IPS DF 19.7 (cell line): Measurements from ENCODE around the gene AKT3.

Source experiments
- DNase-seq: peaks from one replicate; pipeline ENCODE4 v3.0.0-alpha.2; 2013; ENCODE audit warnings: low read depth, low spot score

AKT3 gene

DNA sequence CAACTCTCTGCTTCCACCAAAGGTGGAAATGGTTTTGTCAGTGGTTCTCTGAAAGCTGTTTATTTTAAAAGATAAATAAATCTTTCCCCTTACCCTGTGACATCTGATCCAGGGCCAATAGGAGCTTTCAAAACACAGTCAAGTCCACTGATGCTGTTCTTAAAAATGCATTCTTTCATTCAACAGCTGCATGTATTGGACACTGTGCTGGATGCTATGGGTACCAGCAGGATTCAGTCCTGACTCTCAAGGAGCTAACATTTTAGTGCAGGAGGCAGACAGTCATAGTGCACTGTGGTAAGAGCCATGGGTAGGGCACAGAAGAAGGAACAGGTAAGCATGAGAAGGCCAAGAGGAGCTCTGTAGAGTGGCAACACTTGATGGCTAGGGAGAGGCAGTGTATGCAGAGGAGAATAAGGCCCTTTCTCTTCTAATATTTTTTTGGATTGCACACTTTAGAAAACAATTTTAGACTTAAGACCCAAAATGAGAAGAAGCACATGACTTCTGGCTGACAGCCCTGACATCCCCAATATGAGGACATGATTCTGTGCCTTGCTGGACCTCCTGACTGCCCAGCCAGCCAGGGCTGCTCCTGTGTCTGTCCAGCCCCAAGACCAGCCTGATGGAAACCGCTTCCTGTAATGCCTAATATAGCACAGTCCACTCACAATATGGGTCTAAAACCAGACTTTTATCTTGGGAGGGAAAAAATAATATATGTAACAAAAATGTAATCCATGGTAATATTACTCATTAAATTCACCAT lies 386.9 kb downstream of the AKT3 start:
- DNase-seq: no peak

- no peak for DNase-seq
Observed at GRCh38 chr1:243461700-243462099, 388.3 kb downstream of the AKT3 start.

DNA sequence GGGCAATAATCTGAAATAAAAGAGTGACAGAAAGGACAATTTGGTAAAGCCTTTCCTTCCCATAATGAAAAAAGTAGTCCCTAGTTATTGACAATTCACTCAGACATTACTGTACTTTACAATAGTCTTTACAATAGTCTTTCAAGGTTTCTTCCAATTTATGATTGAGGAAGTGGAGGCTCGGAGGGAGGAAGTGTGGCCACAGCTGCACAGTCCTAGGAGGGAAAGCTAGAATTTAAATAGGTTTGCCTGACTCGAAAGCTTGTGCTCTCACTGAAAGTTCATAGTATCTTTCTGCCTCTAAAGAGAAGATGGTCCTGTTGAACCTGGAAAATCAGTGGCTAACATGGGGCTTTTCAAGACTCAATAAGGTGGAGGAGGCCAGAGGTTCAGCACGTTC lies 391.0 kb downstream of the AKT3 start:
- no peak for DNase-seq

DNA sequence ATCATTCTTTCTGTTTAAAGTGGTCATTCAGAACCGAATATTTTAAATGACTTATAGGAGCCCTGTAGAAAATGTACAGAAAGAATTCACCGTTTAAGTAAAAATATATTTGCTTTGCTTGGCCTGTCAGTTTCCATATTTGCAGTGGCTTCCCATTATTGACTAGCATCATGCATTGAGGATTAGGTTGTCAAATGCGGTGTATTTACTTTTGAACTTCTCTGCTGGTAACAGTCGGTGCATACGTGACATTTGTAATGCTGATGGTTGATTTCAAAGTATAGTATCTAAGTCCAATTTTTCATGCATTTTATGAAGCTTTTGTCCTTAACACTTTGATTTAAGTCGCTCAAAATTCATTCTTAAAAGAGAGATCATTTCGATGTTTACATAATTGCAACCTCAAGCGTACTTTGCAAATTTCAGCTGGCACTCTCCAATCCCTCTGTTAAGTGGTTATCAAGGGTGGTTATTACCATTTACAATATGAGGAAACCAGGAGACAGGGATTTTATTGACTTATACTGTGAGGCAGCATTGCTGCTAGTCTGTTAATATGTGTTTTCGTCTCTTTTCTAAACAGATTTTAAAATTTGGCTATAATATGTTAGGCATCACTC lies 392.6 kb downstream of the AKT3 start:
- no peak for DNase-seq

DNA sequence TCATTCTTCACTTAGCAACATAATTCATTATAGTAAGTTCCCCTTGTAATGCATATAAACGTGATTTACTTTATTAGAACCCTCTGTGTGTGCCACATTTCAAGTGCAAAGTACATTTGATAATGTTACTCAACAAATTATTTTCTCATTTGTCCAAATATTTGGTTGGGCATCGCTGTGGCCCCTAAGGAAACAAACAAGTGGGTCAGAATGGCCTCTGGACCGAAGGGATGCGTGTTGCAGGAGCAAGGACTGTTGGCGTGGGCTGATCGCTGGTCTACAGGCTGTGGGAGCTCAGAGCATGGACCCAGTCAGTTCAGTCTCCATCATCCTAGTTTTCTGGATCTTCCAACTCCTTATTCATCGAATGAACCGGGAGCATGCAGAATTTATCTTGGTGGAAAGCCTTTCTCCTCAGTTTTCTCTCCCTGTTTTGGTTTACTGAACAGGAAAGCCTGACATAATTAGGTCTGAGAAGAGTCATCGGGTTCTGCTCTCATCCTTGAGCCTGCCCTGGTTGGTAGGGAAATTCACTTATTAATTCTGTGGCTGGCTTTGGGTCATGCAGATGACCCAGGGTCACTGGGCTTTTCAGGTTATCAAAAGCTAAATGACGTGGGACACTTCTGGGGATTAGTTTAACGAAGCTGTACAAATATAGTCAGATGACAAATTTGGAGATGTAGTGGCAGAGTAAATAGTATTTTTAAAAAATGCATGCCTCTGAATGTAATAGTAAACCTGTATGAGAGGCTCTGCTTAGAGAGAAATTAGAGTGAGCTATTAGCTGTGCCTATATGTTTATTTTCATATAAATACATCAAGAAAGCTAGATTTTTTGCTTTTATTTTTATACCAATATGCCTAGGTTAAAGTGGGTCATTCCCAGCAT lies 394.0 kb downstream of the AKT3 start:
- DNase-seq: no peak

- no peak for DNase-seq
Observed at GRCh38 chr1:243454328-243454997, 395.6 kb downstream of the AKT3 start.

- DNase-seq: no peak
Observed at GRCh38 chr1:243452092-243452491, 398.0 kb downstream of the AKT3 start.

DNA sequence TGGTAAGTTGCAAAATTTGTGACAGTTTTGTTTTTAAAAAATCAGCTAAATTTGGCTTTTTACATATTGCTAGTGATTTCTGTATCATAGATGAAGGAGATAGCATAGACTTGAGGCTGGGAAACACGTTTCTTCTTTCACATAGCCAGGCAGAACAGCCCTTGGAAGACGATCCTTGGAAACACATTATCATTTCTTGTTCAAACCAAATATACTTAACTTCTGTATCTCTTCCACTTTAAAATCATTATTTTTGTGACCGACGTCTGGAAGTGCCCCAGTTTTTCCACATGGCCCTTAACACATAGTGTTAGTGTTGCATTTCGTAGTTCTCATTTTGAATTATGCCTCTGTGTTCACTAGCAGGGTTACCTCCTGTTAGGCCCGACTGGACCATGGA lies 400.7 kb downstream of the AKT3 start:
- DNase-seq: no peak

DNA sequence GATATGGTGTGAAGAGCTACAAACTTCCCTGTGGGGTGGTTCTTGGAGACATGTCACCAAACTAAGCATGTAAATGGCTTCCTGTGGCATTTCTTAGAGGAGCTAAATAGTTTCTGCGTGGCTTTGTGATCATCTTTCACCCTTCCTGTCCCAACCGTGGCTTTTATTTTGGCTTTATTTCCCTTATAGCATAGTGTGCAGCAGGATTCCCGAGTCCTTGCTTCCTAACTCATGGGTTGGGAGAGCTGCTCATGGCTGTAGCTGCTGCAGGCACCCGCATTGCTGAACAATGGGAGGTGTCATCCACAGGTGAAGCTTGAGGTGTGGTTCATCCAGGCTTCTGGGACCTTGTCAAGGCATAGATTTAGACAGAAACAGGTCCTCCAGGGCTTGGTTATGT lies 402.2 kb downstream of the AKT3 start:
- DNase-seq: no peak

DNA sequence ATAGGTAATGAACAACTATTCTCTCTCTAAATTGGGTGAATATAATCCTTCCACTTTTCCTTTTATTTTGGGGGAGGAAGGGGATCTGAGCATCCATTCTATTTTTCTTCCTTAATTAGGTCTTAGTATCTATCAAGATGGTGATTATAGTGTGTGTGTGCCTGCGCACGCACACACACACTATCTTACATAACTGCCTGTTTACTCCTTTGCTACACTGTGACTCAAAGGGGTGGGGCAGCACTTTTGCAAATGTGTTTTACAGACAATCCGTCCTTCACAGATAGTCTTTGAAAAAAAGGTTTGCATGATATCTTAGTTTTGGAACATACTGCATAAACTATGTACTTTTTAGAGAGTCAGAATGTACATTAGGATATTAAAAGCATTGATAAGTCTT lies 402.7 kb downstream of the AKT3 start:
- no peak for DNase-seq

DNA sequence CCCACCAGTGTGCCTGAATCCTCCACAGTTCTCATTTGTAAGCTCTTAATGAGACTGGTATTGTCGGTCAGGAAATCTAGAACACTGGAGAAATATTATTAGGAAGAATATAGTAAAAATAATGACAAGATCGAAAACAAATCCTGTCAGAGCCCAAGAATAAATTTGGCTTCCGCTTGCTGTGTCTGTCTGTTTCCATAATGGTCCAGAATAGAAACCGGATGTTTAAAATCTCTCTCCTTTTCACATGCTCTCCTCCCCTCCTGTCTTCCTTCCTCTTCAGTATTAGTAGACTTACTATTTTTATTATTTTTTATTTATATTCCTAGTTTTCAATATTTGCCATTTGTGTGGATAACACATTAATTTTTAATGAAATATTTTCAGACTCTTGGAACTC lies 406.5 kb downstream of the AKT3 start:
- DNase-seq: no peak

DNA sequence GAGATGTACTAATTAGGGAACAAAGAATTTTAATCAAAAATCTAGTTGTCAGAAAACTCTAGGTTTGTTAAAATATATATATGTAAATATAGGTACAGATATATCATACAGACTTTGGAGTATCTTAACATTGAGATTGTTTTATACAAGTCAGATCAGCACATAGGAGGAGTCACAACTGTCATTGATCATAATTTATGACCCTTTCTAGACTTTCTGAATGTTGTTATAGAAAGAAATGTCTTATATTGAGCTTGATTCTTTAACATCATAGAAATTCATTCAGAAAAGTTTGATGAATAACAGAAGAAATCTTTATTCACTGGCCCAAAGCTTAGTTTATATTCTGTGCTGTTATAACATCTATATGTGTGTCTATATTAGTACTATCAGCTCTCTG lies 408.4 kb downstream of the AKT3 start:
- DNase-seq: no peak

- peak; percentile 33 for DNase-seq
Observed at GRCh38 chr1:243440406-243440805, 409.6 kb downstream of the AKT3 start.

DNA sequence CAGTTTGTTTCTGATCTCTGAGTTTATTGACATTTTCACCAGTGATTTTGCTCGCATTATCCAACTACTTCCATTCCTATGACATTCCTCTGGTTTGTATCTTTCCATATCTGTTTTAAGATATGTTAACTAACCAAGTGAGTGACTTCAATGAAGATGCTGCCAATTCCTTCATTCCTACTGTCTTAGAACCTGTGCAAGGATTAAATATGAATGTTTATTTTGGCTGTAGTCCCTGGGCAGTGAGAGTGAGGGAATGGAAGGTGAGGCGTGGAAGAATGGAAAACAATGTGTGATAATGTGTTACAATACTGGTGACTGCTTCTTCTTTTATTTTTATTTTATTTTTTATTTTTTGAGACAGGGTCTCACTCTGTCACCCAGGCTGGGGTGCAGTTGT lies 411.2 kb downstream of the AKT3 start:
- no peak for DNase-seq
